GM12878 (cell line): ENCODE results near the gene HORMAD2. TPM values are rescaled to one million over a fixed set of nuclear protein-coding genes. Genes with fewer than 3 reads are reported as not detected.

Experiments used
- ATAC-seq: fragments of 200-7000 bp; cut with Tn5 transposase; 3 replicates; pipeline ENCODE4 v1.9.1; 2020; ENCODE audit warnings: mild to moderate bottlenecking, moderate library complexity
- Bru-seq: library from RNA; stranded (reverse); fragments of 400-500 nt; gene quantifications from one replicate; lab custom pipeline; 2021; lab: Mats Ljungman, UMichigan
- BruChase-seq, 2 experiments: library from RNA; stranded (reverse); fragments of 400-500 nt; gene quantifications; one replicate each; lab custom pipeline; 2021; lab: Mats Ljungman, UMichigan
- BruUV-seq: library from RNA; stranded (reverse); fragments of 400-500 nt; replicated peaks from 2 replicates; lab custom pipeline; 2021; lab: Mats Ljungman, UMichigan
- CTCF ChIA-PET: fragments of 300-600 bp; sonication (Branson Sonifier 250); formaldehyde crosslinking; extraction: SDS; loops from one replicate; lab custom pipeline; 2021; ENCODE audit warnings: inconsistent platforms; lab: Yijun Ruan, JAX
- POLR2A ChIA-PET: fragments of 350-600 bp; formaldehyde crosslinking; extraction: SDS; loops from one replicate; lab custom pipeline; 2021; ENCODE audit warnings: inconsistent platforms; lab: Charles Lee
- RAD21 ChIA-PET: fragments of 300-600 bp; sonication (Branson Sonifier 250); formaldehyde crosslinking; loops from one replicate; lab custom pipeline; 2023; ENCODE audit warnings: antibody characterized with exemption; ENCODE audit not compliant: unreplicated experiment; lab: Charles Lee
- SMC1A ChIA-PET: fragments of 300-600 bp; sonication (Branson Sonifier 250); formaldehyde crosslinking; loops from one replicate; lab custom pipeline; 2023; ENCODE audit not compliant: unreplicated experiment, uncharacterized antibody; lab: Charles Lee
- DNase-seq: peaks from one replicate; pipeline ENCODE4 v3.0.0-alpha.2; 2011; ENCODE audit warnings: low read depth, low spot score
- FAIRE-seq: peaks from 3 replicates; lab custom pipeline; 2011; peaks lifted over from hg19 to GRCh38; lab: Jason Lieb, UNC
- H2AFZ ChIP-seq: 2 replicates; pipeline ENCODE4 v1.6.0; 2011; ENCODE audit warnings: low read depth, low read length, control low read depth; ENCODE audit not compliant: control insufficient read depth
- H3K27ac ChIP-seq: 2 replicates; pipeline ENCODE4 v1.5.1; 2011; ENCODE audit warnings: control low read depth; ENCODE audit not compliant: control insufficient read depth, insufficient read depth
- H3K27me3 ChIP-seq, 2 experiments: replicated peaks in 1 of 2; 2 replicates each; pipeline versions ENCODE4 v1.6.0 to v1.6.1; 2011; ENCODE audit warnings: low read length in 1 of 2; ENCODE audit not compliant: control insufficient read depth in 2 of 2, insufficient read depth in 2 of 2
- H3K36me3 ChIP-seq, 2 experiments: 2 replicates each; pipeline ENCODE4 v1.5.1; 2011; ENCODE audit warnings: low read length in 1 of 2; ENCODE audit not compliant: control insufficient read depth in 2 of 2, insufficient read depth in 2 of 2
- H3K4me1 ChIP-seq: 2 replicates; pipeline ENCODE4 v1.6.1; 2011; ENCODE audit warnings: mild to moderate bottlenecking, low read length, moderate library complexity, mixed read lengths; ENCODE audit not compliant: control insufficient read depth, insufficient read depth
- H3K4me2 ChIP-seq: 2 replicates; pipeline ENCODE4 v1.6.0; 2011; ENCODE audit warnings: control low read depth; ENCODE audit not compliant: control insufficient read depth, insufficient read depth
- H3K4me3 ChIP-seq: fragments of 200-600 bp; sonication (generic); 2 replicates; pipeline ENCODE4 v1.5.1; 2016
- H3K79me2 ChIP-seq: 2 replicates; pipeline ENCODE4 v1.6.0; 2011; ENCODE audit warnings: low read length; ENCODE audit not compliant: control insufficient read depth, insufficient read depth
- H3K9ac ChIP-seq: 2 replicates; pipeline ENCODE4 v1.8.0; 2011; ENCODE audit warnings: low read length, control low read depth, mixed read lengths; ENCODE audit not compliant: control insufficient read depth, insufficient read depth
- H3K9me3 ChIP-seq: replicated peaks from 3 replicates; pipeline ENCODE4 v1.5.1; 2011; ENCODE audit warnings: mild to moderate bottlenecking, low read length; ENCODE audit not compliant: control insufficient read depth, insufficient read depth
- H4K20me1 ChIP-seq: 2 replicates; pipeline ENCODE4 v1.6.0; 2011; ENCODE audit not compliant: control insufficient read depth, insufficient read depth
- POU2F2 ChIP-seq: IDR thresholded peaks from 3 replicates; pipeline ENCODE4 v1.6.1; 2011; ENCODE audit warnings: low read depth, mild to moderate bottlenecking, low read length, borderline replicate concordance
- SMARCA5 ChIP-seq: fragments of 450-650 bp; IDR thresholded peaks from 2 replicates; pipeline ENCODE4 v1.6.1; 2017; ENCODE audit warnings: mild to moderate bottlenecking
- WGBS: methylation state at CpG from one replicate; pipeline ENCODE4 v1.1.6; 2016; ENCODE audit warnings: low lambda C conversion rate; ENCODE audit not compliant: insufficient replicate concordance, insufficient coverage; ENCODE audit errors: missing lambda C conversion rate; 5-methylcytosine and 5-hydroxymethylcytosine counted together
- in situ Hi-C: fragments of 300-500 bp; cut with MboI; formaldehyde crosslinking; loops from 9 replicates; pipeline ENCODE4 v1.14.3; 2018; ENCODE audit warnings: mixed read lengths
- intact Hi-C: fragments of 100-400 bp; cut with micrococcal nuclease; formaldehyde crosslinking; loops from one replicate; pipeline ENCODE4 v1.14.2; 2022; ENCODE audit not compliant: unreplicated experiment
- long read RNA-seq, 2 experiments: library from polyadenylated mRNA; unstranded; transcript quantifications; one replicate each; pipeline ENCODE4 v2.0.0, GENCODE V29; 2019 to 2020
- polyA minus RNA-seq, 3 experiments: library from RNA; depleted of rRNA, polyadenylated mRNA; stranded (reverse); fragments of >200 nt; gene quantifications; 2 replicates each; pipeline ENCODE4 v1.2.3, GENCODE V29; 2011
- polyA plus RNA-seq, 11 experiments: library from polyadenylated mRNA; depleted of rRNA in 4 of 11; unstranded in 6 of 11; stranded (reverse) in 5 of 11; fragments of >200 nt; fragmentation: Nextera tagmentation in 4 of 11; fragmentation: Illumina TruSeq in 1 of 11; extraction: Ambion mirVana in 4 of 11; extraction: Trizol in 1 of 11; gene quantifications; 1 replicate in 1 of 11; 2 replicates in 10 of 11; pipeline versions ENCODE4 v1.2.1 to v1.2.3, GENCODE V29; 2011 to 2016; ENCODE audit warnings: inconsistent platforms in 2 of 11, missing spikeins in 2 of 11, low read depth in 1 of 11
- total RNA-seq, 4 experiments: library from RNA; depleted of rRNA in 3 of 4; stranded (reverse); fragments of >200 nt in 3 of 4; fragmentation: Illumina TruSeq in 1 of 4; extraction: Trizol in 1 of 4; gene quantifications; 2 replicates each; pipeline versions ENCODE4 v1.2.1 to v1.2.3, GENCODE V29; 2013 to 2021
- TF ChIP-seq, protein P1 (sequence below): fragments of 450-650 bp; IDR thresholded peaks from 2 replicates; pipeline ENCODE4 v1.6.1; 2017; ENCODE audit warnings: borderline replicate concordance

Gene HORMAD2, protein sequence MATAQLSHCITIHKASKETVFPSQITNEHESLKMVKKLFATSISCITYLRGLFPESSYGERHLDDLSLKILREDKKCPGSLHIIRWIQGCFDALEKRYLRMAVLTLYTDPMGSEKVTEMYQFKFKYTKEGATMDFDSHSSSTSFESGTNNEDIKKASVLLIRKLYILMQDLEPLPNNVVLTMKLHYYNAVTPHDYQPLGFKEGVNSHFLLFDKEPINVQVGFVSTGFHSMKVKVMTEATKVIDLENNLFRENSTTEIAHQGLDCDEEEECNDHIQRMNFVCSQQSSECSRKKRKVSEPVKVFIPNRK
- total RNA-seq (2013; cell fraction: nucleolus; rRNA removed) = not detected in 2 replicates
- not detected in 2 replicates for total RNA-seq (2014; rRNA removed)
- total RNA-seq (2014; rRNA removed; fragmentation: Illumina TruSeq; extraction: Trizol) = not detected in 2 replicates
- total RNA-seq (2021) = not detected in 2 replicates
- polyA plus RNA-seq (2011; ENCODE audit: low read depth) = not detected
- polyA plus RNA-seq (2011; rRNA removed) = 0.07 and 0.33 TPM in 2 replicates
- polyA plus RNA-seq (2011; cell fraction: cytosol; rRNA removed) = not detected in 2 replicates
- 0.07 TPM in 1 of 2 replicates, not detected in the other for polyA plus RNA-seq (2011; cell fraction: nucleus; rRNA removed)
- not detected in 2 replicates for polyA plus RNA-seq (2012)
- polyA plus RNA-seq (2014; fragmentation: Illumina TruSeq; extraction: Trizol) = not detected in 2 replicates
- under 1 TPM in 1 of 2 experiments, not detected in 1; 0.13 TPM for polyA plus RNA-seq (2014; fragmentation: Nextera tagmentation; extraction: Ambion mirVana)
- polyA plus RNA-seq (2014; rRNA removed) = not detected in 2 replicates
- polyA plus RNA-seq (2016; fragmentation: Nextera tagmentation; extraction: Ambion mirVana) = not detected
- 0.10 and 0.37 TPM in 2 replicates for polyA minus RNA-seq (2011; rRNA and poly(A)+ RNA removed)
- polyA minus RNA-seq (2011; cell fraction: cytosol; rRNA and poly(A)+ RNA removed) = not detected in 2 replicates
- not detected in 2 replicates for polyA minus RNA-seq (2011; cell fraction: nucleus; rRNA and poly(A)+ RNA removed)
- percentile 13 among the genes with signal in this experiment for Bru-seq, nascent RNA
- percentile 16 among the genes with signal in this experiment for BruChase-seq, experiment 1, labeled RNA remaining after a 6-hour chase
- BruChase-seq, experiment 2, labeled RNA remaining after a 2-hour chase = percentile 22 among the genes with signal in this experiment
- long read RNA-seq, experiment 1 = 0 reads
- long read RNA-seq, experiment 2, partial matches to known transcripts = 0 of 1 reads
- long read RNA-seq, experiment 2, other reads (novel, unspliced or antisense) = 1 of 1 reads

DNA sequence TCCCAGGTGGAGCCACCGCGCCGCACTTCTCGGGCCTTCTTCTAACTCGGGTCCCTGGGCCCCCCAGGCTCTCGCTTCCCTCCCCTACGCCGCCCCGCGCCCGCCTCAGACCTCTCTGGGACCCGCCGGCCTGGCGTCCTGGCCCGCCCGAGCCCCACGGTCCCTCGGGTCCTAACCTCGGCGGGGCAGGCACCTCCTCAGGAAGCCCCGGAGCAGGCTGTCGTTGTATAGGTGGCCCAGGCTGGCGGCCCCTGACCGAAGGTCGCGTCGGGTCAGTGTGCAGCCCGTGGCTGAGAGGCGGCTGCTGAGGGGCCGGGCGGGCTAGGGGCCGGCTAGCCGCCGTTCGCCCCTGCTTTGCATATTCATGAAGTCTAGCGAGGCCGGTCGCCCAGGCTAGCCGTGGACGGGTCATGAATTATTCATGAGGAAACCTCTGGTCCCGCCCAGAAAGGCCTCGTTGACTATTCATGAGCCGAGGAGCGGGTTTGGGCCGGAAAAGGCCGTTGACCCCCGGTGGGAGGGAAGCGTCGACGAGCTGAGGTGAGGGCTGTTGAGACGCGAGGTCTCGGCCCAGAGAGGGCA lies at the start of gene HORMAD2:
HORMAD2 (plus strand) TSS at position 513 of the 582 bp plus-strand sequence. CDS start 13,489 bp downstream, outside the sequence.
- Histone ChIP-seq H3K4me2 (peak within 1 kb of the TSS; percentile 85), H3K79me2 (no peaks in the 10 kb centered on the region), H3K4me1 (peaks cover 19% of the 10 kb centered on the region), H2AFZ (peak within 1 kb of the TSS; percentile 71), H3K36me3 (no peaks in the 10 kb centered on the region), H3K4me3 (no peak within 1 kb of the TSS), H3K27ac (no peak within 1 kb of the TSS), H4K20me1 (no peaks in the 10 kb centered on the region), H3K27me3 (no peaks in the 10 kb centered on the region), H3K9me3 (no peaks in the 10 kb centered on the region; the same call in 2 of the 3 replicates), H3K9ac (peak within 1 kb of the TSS; percentile 12; the same call in 1 of the 2 replicates)
- ATAC-seq (peak; percentile 73), DNase-seq (no peak), FAIRE-seq (no peak)
- TF ChIP-seq POU2F2 = peak; percentile 96; the same call in 2 of the 3 replicates
- TF ChIP-seq, protein P1, sequence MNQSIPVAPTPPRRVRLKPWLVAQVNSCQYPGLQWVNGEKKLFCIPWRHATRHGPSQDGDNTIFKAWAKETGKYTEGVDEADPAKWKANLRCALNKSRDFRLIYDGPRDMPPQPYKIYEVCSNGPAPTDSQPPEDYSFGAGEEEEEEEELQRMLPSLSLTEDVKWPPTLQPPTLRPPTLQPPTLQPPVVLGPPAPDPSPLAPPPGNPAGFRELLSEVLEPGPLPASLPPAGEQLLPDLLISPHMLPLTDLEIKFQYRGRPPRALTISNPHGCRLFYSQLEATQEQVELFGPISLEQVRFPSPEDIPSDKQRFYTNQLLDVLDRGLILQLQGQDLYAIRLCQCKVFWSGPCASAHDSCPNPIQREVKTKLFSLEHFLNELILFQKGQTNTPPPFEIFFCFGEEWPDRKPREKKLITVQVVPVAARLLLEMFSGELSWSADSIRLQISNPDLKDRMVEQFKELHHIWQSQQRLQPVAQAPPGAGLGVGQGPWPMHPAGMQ = no peak
- no peak for TF ChIP-seq SMARCA5
- BruUV-seq = no TSS peak
- ChIA-PET SMC1A (no interaction called here), CTCF (interaction anchor here (7.0 kb wide), 1 partner anchor 7 kb away, joined by 58 read pairs; no protein-coding TSS in a partner anchor), RAD21 (interaction anchor here (1.6 kb wide), 1 partner anchor 61 kb away, joined by 3 read pairs; no protein-coding TSS in a partner anchor), POLR2A (no interaction called here)
- intact Hi-C loops (loop anchor here (10.0 kb wide), 2 partner anchors 355 to 385 kb away; partner anchors contain the start of gene CABP7), in situ Hi-C loops (loop anchor here (10.0 kb wide), 1 partner anchor 685 kb away; no protein-coding TSS in a partner anchor)
- 17% methylated on average over 35 of the region's 53 CpGs for WGBS
